NT2/D1 (cell line): Measurements from ENCODE around the gene RALGPS1.

ENCODE experiments used
- SUZ12 ChIP-seq: IDR thresholded peaks from 2 replicates; pipeline ENCODE4 v1.6.1; 2011; ENCODE audit not compliant: insufficient read length, insufficient read depth; ENCODE audit errors: extremely low read depth
- YY1 ChIP-seq: IDR thresholded peaks from 2 replicates; pipeline ENCODE4 v1.6.1; 2011; ENCODE audit not compliant: insufficient read length, insufficient read depth
- ZNF274 ChIP-seq: IDR thresholded peaks from 2 replicates; pipeline ENCODE4 v1.6.1; 2011; ENCODE audit warnings: mild to moderate bottlenecking, low read depth, low read length

- no peak for TF ChIP-seq SUZ12
- TF ChIP-seq ZNF274, result no peak
- TF ChIP-seq YY1, result no peak
Observed at GRCh38 chr9:126962336-126962735, 47.8 kb downstream of the RALGPS1 start.
